OCI-LY1 (cell line): ENCODE measurements around the gene POLR2J.
"Not testable (repeated sequence)": the region's sequence is repeated elsewhere in the genome, so short reads cannot be mapped to it uniquely, and the experiment has no call there.

Source experiments
- H2AFZ ChIP-seq: fragments of 200-600 bp; sonication (generic), shearing (Covaris generic); 2 replicates; pipeline ENCODE4 v1.6.0; 2014; ENCODE audit warnings: antibody characterized with exemption, mild to moderate bottlenecking, low read length
- H3F3A ChIP-seq: fragments of 200-600 bp; sonication (generic), shearing (Covaris generic); 2 replicates; pipeline ENCODE4 v1.6.0; 2014; ENCODE audit warnings: mild to moderate bottlenecking, antibody characterized with exemption, low read length, moderate library complexity; ENCODE audit not compliant: insufficient read depth
- H3K27ac ChIP-seq: fragments of 200-600 bp; sonication (generic); 2 replicates; pipeline ENCODE4 v1.5.1; 2014; ENCODE audit warnings: low read length, mixed run types, mild to moderate bottlenecking, low read depth; ENCODE audit not compliant: poor library complexity, severe bottlenecking
- H3K27me3 ChIP-seq: fragments of 200-600 bp; sonication (generic); 2 replicates; pipeline ENCODE4 v1.6.0; 2014; ENCODE audit warnings: antibody characterized with exemption, mild to moderate bottlenecking, low read length, moderate library complexity; ENCODE audit not compliant: insufficient read depth
- H3K36me3 ChIP-seq: fragments of 200-600 bp; sonication (generic); 2 replicates; pipeline ENCODE4 v1.6.1; 2014; ENCODE audit warnings: mild to moderate bottlenecking, antibody characterized with exemption, low read length, moderate library complexity, mixed read lengths; ENCODE audit not compliant: insufficient read depth
- H3K4me1 ChIP-seq: fragments of 200-600 bp; sonication (generic); 2 replicates; pipeline ENCODE4 v1.5.1; 2014; ENCODE audit warnings: mild to moderate bottlenecking, low read length, moderate library complexity; ENCODE audit not compliant: insufficient read depth, severe bottlenecking
- H3K4me2 ChIP-seq: fragments of 200-600 bp; sonication (generic), shearing (Covaris generic); 2 replicates; pipeline ENCODE4 v1.6.1; 2014; ENCODE audit warnings: low read length
- H3K4me3 ChIP-seq: fragments of 200-600 bp; sonication (generic); 2 replicates; pipeline ENCODE4 v1.5.1; 2014; ENCODE audit warnings: low read length, low read depth, mild to moderate bottlenecking, mixed read lengths; ENCODE audit not compliant: poor library complexity, severe bottlenecking
- H3K79me2 ChIP-seq: fragments of 200-600 bp; shearing (Covaris generic); 2 replicates; pipeline ENCODE4 v1.6.1; 2016; ENCODE audit warnings: mixed run types, low read length, mixed read lengths; ENCODE audit not compliant: insufficient read depth
- H3K9ac ChIP-seq: fragments of 200-600 bp; sonication (generic), shearing (Covaris generic); 2 replicates; pipeline ENCODE4 v1.6.1; 2014; ENCODE audit warnings: mild to moderate bottlenecking, low read length, mixed read lengths
- H3K9me2 ChIP-seq: fragments of 200-600 bp; sonication (generic), shearing (Covaris generic); 2 replicates; pipeline ENCODE4 v1.6.1; 2014; ENCODE audit warnings: low read depth, mild to moderate bottlenecking, low read length, mixed read lengths
- H3K9me3 ChIP-seq: fragments of 200-600 bp; shearing (Covaris generic); 2 replicates; pipeline ENCODE4 v1.6.1; 2014; ENCODE audit warnings: low read length, mixed read lengths
- H4K20me1 ChIP-seq: fragments of 200-600 bp; sonication (generic), shearing (Covaris generic); 2 replicates; pipeline ENCODE4 v1.6.0; 2016; ENCODE audit warnings: mild to moderate bottlenecking, low read length; ENCODE audit not compliant: insufficient read depth

The POLR2J gene

DNA sequence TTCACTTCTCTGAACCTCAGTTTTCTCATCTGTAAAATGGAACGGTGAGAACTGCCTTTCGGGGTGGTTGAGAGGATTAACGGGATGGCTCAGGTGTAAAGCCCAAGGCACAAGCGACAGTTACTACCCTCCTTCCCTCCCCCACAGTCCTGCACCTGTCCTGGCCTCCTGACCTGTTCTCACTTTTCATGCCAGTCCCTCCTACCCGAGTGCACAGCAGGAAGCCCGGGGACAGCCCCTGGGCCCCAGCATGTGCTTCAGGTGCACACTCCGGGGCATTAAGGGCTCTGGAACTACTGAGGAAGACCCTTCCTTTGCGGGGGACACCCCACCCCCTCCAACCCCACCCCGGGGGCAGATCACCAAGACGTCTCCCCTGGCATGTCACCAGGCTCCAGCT, 38.2 kb upstream of the POLR2J start:
- not testable (repeated sequence) for H3K9ac ChIP-seq, H3K79me2 ChIP-seq, H3F3A ChIP-seq, H3K27ac ChIP-seq, H2AFZ ChIP-seq, H3K9me3 ChIP-seq, H3K36me3 ChIP-seq, H3K4me3 ChIP-seq, H3K4me1 ChIP-seq, H3K9me2 ChIP-seq, H3K4me2 ChIP-seq, H4K20me1 ChIP-seq, H3K27me3 ChIP-seq

DNA sequence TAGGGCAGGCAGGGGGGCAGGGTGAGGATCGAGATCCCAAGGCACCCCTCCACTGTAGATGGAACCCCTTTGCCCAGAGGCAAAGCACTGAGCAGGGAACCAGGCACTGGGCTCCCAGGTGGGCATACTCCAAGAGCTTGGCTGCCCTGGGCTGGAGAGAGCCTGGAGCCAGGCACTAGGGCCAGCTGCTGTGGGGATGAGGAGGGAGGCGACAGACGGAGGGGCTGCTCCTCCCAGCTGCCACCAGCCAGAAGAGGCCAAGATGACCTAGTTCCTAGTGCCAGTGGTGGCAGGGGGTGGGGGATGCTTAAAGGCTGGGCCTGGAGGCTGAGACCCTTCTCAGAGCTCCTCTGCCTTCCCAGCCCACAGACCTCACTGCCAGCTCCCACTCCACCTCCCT, 37.2 kb upstream of the POLR2J start:
- not testable (repeated sequence) for H3K9me3 ChIP-seq, H3K79me2 ChIP-seq, H3K9me2 ChIP-seq, H3K27ac ChIP-seq, H3K4me1 ChIP-seq, H4K20me1 ChIP-seq, H3K4me2 ChIP-seq, H3F3A ChIP-seq, H3K27me3 ChIP-seq, H2AFZ ChIP-seq, H3K4me3 ChIP-seq, H3K36me3 ChIP-seq, H3K9ac ChIP-seq

DNA sequence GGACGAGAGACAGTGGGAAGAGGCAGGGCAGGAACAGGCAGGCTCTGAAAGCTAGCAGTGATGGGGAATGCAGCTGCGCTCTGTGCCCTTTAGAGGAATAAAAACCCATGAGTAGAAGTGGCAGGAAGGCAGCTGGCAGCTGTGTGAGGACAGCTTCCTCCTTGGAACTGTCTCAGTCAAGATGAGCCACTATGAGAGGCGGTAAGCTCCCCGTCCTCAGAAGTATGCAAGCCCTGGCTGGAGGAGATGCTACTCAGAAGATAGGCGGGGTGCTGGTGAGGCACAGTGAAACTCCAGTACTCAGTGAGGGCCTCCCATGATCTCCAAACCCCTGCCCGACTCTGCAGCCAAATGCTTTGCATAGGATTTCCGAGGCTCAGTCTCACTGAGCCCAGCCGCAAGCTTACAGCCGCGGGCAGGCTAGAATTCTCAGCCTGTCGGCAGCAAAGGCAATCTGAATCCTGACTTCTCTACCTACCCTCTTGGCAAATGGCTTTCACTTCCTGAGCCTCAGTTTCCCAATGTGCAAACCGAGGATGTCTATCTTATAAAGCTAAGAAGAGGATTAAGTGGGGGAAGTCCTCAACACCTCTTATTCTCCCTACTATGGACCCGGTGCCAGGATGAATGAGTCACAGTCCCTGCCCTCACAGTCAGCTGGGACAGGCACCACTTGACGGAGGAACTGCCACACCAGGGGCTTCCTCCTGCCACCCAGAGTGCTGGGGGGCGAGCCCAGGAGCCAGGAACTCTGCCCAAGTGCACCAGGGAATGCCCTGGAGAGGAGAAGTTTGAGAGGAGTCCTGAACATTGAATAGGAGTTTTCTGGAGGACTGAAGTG, 36.4 kb upstream of the POLR2J start:
- H3F3A ChIP-seq, H3K27ac ChIP-seq: not testable (repeated sequence)

DNA sequence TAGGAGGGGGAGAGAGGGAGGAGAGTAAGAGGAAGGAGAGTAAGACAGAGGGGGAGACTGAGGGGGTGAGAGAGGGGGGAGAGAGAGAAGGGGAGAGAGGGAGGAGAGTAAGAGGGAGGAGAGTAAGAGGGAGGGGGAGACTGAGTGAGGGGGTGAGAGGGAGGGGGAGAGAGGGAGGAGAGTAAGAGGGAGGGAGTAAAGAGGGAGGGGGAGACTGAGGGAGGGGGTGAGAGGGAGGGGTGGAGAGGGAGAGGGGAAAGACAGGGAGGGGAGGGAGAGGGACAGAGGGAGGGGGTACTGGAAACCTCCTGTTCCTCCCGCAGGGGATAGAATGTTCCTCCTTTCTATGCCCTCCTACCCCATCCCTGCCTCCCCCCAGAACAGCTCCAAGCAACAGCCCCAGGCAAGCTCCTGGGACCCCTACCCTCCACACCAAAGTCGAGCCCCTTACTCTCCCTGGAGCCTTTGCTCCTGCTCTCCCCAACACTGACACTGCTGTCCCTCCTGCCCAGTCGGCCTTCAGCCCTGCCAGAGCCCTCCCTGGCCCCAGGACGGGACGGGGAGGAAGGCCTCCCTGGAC, 34.0 kb upstream of the POLR2J start:
- not testable (repeated sequence) for H3K79me2 ChIP-seq, H3K36me3 ChIP-seq, H3F3A ChIP-seq, H3K9ac ChIP-seq, H3K27me3 ChIP-seq, H3K27ac ChIP-seq, H3K4me1 ChIP-seq, H4K20me1 ChIP-seq, H3K4me2 ChIP-seq, H2AFZ ChIP-seq, H3K9me3 ChIP-seq, H3K4me3 ChIP-seq, H3K9me2 ChIP-seq

More for the DNA sequence above, 36.4 kb upstream of the POLR2J start:
- H3K36me3 ChIP-seq, H3K79me2 ChIP-seq, H3K4me1 ChIP-seq, H3K27me3 ChIP-seq, H3K9ac ChIP-seq, H3K9me3 ChIP-seq, H3K4me3 ChIP-seq, H3K9me2 ChIP-seq, H4K20me1 ChIP-seq, H2AFZ ChIP-seq, H3K4me2 ChIP-seq: not testable (repeated sequence)

DNA sequence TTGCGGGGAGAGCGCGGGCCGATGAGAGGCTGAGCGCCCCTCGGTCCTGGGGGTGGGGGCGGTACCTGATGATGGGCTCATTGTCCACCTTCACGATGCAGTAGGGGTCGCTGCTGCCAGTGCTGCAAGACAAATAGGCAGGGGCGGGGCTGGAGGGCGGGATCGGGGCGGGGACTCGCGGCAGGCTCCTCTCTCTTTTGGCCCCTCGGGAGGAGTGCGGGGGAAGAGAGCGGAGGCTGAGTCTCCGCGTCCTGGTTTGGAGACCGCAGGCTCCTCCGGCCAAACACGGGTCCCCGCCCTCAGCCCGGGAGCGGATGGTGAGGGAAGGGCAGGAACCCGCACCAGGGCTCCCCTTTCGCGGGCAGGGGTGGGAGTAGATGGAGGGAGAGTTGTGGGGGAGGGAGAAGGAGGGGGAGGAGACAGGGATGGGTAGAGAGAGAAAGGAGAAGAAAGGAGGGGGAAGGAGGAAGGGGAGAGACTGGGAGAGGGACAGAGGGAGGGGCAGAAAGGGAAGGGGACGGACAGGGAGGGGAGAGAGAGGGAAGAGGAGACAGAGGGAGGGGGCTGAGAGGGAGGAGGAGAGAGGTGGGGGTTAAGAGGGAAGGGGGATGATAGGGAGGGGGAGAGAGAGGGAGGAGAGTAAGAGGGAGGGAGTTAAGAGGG, 33.3 kb upstream of the POLR2J start:
- H4K20me1 ChIP-seq, H3K36me3 ChIP-seq, H3K27me3 ChIP-seq, H3K9me3 ChIP-seq, H2AFZ ChIP-seq, H3K4me2 ChIP-seq, H3K79me2 ChIP-seq, H3K9me2 ChIP-seq, H3K27ac ChIP-seq, H3K9ac ChIP-seq, H3F3A ChIP-seq, H3K4me1 ChIP-seq, H3K4me3 ChIP-seq: not testable (repeated sequence)

DNA sequence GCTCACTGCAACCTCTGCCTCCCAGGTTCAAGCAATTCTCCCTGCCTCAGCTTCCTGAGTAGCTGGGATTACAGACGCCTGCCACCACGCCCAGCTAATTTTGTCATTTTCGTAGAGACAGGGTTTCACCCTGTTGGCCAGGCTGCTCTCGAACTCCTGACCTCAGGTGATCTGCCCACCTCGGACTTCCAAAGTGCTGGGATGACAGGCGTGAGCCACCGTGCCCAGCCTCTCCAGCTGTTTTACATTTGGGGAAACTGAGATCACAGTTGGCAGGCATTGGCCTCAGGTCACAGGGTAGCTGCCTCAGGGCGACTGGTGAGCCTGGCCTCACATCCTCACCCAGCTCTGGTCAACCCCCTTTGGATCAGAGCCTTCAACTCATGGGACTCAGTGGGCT, 31.9 kb upstream of the POLR2J start:
- not testable (repeated sequence) for H3K9ac ChIP-seq, H3K9me3 ChIP-seq, H2AFZ ChIP-seq, H3K4me2 ChIP-seq, H3K27me3 ChIP-seq, H3K36me3 ChIP-seq, H3K4me3 ChIP-seq, H3K4me1 ChIP-seq, H3K9me2 ChIP-seq, H3K27ac ChIP-seq, H4K20me1 ChIP-seq, H3K79me2 ChIP-seq, H3F3A ChIP-seq

DNA sequence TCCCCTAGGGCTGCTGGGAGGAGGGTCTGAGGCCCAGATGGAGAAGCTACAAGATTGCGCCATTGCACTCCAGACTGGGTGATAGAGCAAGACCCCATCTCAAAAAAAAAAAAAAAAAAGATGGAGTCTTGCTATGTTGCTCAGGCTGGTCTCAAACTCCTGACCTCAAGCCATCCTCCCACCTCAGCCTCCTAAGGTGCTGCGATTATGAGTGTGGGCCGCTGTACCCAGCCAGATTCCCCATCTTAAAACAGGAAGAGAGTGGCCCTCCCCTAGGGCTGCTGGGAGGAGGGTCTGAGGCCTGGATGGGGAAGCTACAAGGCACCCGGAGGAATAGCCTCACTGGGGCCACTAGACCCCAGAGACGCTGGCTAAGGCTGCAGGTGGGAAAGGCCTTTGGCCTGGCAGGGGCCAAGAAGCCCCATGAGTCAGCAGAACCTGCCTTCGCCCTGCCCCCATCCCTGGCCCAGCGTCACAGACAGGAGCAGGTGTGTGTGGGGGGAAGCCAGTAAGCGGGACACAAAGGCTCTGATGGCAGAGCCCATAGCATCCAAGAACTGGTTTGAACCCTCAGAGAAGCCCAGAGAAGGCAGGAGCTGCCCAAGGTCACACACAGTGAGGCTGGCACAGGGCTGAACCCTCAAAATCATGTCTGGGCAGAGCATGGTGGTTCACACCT, 28.8 kb upstream of the POLR2J start:
- not testable (repeated sequence) for H3K36me3 ChIP-seq, H2AFZ ChIP-seq, H3K9ac ChIP-seq, H3K4me1 ChIP-seq, H3K4me2 ChIP-seq, H3K9me3 ChIP-seq, H3K9me2 ChIP-seq, H3K4me3 ChIP-seq, H3K27me3 ChIP-seq, H3K27ac ChIP-seq, H4K20me1 ChIP-seq, H3F3A ChIP-seq, H3K79me2 ChIP-seq
